ENCODE data around the gene CDC20. TPM values are rescaled to one million over a fixed set of nuclear protein-coding genes. Genes with fewer than 3 reads are reported as not detected.

The CDC20 gene
- total and polyA plus RNA-seq, 2 of the 4 experiments (the other 2 are of a cell fraction), result 103 to 107 TPM

- TF ChIP-seq SMC3 (IDR thresholded peaks at IDR 0.05; ENCODE audit: low read depth, low read length) (peak; percentile 30; the same call in 1 of the 2 replicates), MAZ (IDR thresholded peaks at IDR 0.05; ENCODE audit: borderline replicate concordance, low read depth, low read length) (no peak)
Observed at GRCh38 chr1:43383449-43383848, 24.7 kb downstream of the CDC20 start (continued).

- intact Hi-C loops (cut with micrococcal nuclease), result no loop called here
- Histone ChIP-seq H3K4ac (ENCODE audit: low read depth, low read length) (no peak overlapping the region), H3K4me2 (ENCODE audit: low read depth, low read length) (no peak overlapping the region), H2AK5ac (ENCODE audit: low read depth, low read length) (no peak overlapping the region), H2BK20ac (ENCODE audit: low read depth, low read length) (no peak overlapping the region), H3K27me3 (ENCODE audit: control insufficient read depth, insufficient read depth, low read length) (no peaks in the 10 kb centered on the region), H4K8ac (ENCODE audit: low read depth in 2 of 2, low read length in 2 of 2) (no peak overlapping the region), H3K23ac (ENCODE audit: low read depth, low read length) (no peak overlapping the region), H3K4me3 (ENCODE audit: insufficient read depth, low read depth, low read length) (no peak overlapping the region), H3K27ac (ENCODE audit: insufficient read depth, low read length) (no peak overlapping the region), H3K9me3 (ENCODE audit: control insufficient read depth, insufficient read depth, low read length) (no peaks in the 10 kb centered on the region), H3K14ac (replicated peaks; ENCODE audit: low read depth, low read length) (no peak overlapping the region), H3K56ac (ENCODE audit: extremely low read depth, insufficient read depth, low read length) (no peak overlapping the region), H3K79me1 (ENCODE audit: low read depth in 1 of 2, low read length in 2 of 2) (peaks cover 34 to 86% of the 10 kb centered on the region in 2 experiments), H3K9me1 (ENCODE audit: insufficient read depth, low read length) (peaks cover 13% of the 10 kb centered on the region), H2BK15ac (ENCODE audit: low read depth, low read length) (no peak overlapping the region), H2AFZ (replicated peaks; ENCODE audit: low read length, poor library complexity) (no peak overlapping the region), H2BK120ac (ENCODE audit: low read depth, low read length) (no peak overlapping the region), H4K5ac (ENCODE audit: low read depth, low read length) (no peak overlapping the region), H2BK5ac (ENCODE audit: low read depth, low read length, poor library complexity, severe bottlenecking) (no peak overlapping the region), H3K18ac (ENCODE audit: low read depth, low read length) (no peak overlapping the region), H3K9ac (ENCODE audit: low read depth, low read length) (no peak overlapping the region), H3K4me1 (ENCODE audit: control insufficient read depth, insufficient read depth, low read length) (peaks cover 9% of the 10 kb centered on the region), H4K91ac (ENCODE audit: insufficient read depth, low read depth, low read length) (no peak overlapping the region), H4K20me1 (ENCODE audit: insufficient read depth, low read length) (peaks cover 23% of the 10 kb centered on the region; the same call in 1 of the 2 replicates), H2AK9ac (replicated peaks; ENCODE audit: low read depth, low read length, poor library complexity) (no peak overlapping the region), H3K36me3 (ENCODE audit: control insufficient read depth, insufficient read depth, low read length) (peaks cover 48% of the 10 kb centered on the region)
- TF ChIP-seq CEBPB (IDR thresholded peaks at IDR 0.05; ENCODE audit: low read depth, low read length), result no peak
- no peak for TF ChIP-seq SMC3 (IDR thresholded peaks at IDR 0.05; ENCODE audit: low read depth, low read length)
- no peak for TF ChIP-seq RCOR1 (IDR thresholded peaks at IDR 0.05; ENCODE audit: insufficient replicate concordance, low read length)
- WGBS, 2 experiments (ENCODE audit: extremely low coverage in 2 of 2, insufficient read length in 1 of 2), result 90% methylated on average over 2 of the region's 6 CpGs; no CpG with 5 or more reads in 1 of the 2 experiments
- dilution Hi-C loops (cut with HindIII; ENCODE audit: low sequenced_read_pairs, unreplicated experiment), result no loop called here
- ATAC-seq (ENCODE audit: low read depth), result no peak
- BruUV-seq (replicated peaks), result no TSS peak
- POLR2A ChIA-PET (ENCODE audit: unreplicated experiment), result no interaction called here
- no peak for DNase-seq
- CTCF ChIA-PET, result no interaction called here
- in situ Hi-C loops (cut with MboI; ENCODE audit: low sequenced_read_pairs), result no loop called here
Observed at GRCh38 chr1:43386676-43387075, 27.9 kb downstream of the CDC20 start.

Data from IMR-90 (cell line).